HepG2 (cell line): ENCODE results near the gene PAX7. TPM values are rescaled to one million over a fixed set of nuclear protein-coding genes. Genes with fewer than 3 reads are reported as not detected.

Source experiments
- ATAC-seq: fragments of 200-7000 bp; cut with Tn5 transposase; 3 replicates; pipeline ENCODE4 v1.9.1; 2020; ENCODE audit warnings: mild to moderate bottlenecking, moderate library complexity
- BruUV-seq: library from RNA; stranded (reverse); fragments of 400-500 nt; replicated peaks from 2 replicates; lab custom pipeline; 2021; lab: Mats Ljungman, UMichigan
- CTCF ChIA-PET: fragments of 300-600 bp; formaldehyde crosslinking; extraction: SDS; loops from one replicate; lab custom pipeline; 2021; ENCODE audit warnings: low total read pairs, inconsistent platforms, low intra/inter-chr PET ratio; lab: Yijun Ruan, JAX
- POLR2A ChIA-PET: fragments of 350-600 bp; sonication (Branson Sonifier 250); formaldehyde crosslinking; loops from one replicate; lab custom pipeline; 2020; ENCODE audit warnings: antibody characterized with exemption, inconsistent platforms; lab: Yijun Ruan, JAX
- DNase-seq: peaks from one replicate; pipeline ENCODE4 v3.0.0-alpha.2; 2015; ENCODE audit warnings: low spot score
- FAIRE-seq: peaks from 3 replicates; lab custom pipeline; 2011; peaks lifted over from hg19 to GRCh38; lab: Jason Lieb, UNC
- H2AFZ ChIP-seq: one replicate; pipeline ENCODE4 v1.6.1; 2011; ENCODE audit warnings: low read length, inconsistent platforms
- H3K27ac ChIP-seq: fragments of 300-600 bp; 3 replicates; pipeline ENCODE4 v1.8.0; 2011; ENCODE audit warnings: mixed run types, mild to moderate bottlenecking, mixed read lengths, low read length, inconsistent platforms; ENCODE audit not compliant: insufficient read depth; ENCODE audit errors: extremely low read length
- H3K27me3 ChIP-seq, 2 experiments: fragments of 200-600 bp in 1 of 2; 2 replicates in 1 of 2; 3 replicates in 1 of 2; pipeline versions ENCODE4 v1.6.0 to v1.8.0; 2011; ENCODE audit warnings: low read length in 2 of 2, mild to moderate bottlenecking in 2 of 2, moderate library complexity in 2 of 2, inconsistent platforms in 1 of 2; ENCODE audit not compliant: insufficient read depth in 2 of 2, control insufficient read depth in 1 of 2
- H3K36me3 ChIP-seq, 2 experiments: fragments of 200-600 bp in 1 of 2; replicated peaks in 1 of 2; 2 replicates in 1 of 2; 3 replicates in 1 of 2; pipeline versions ENCODE4 v1.5.1 to v1.8.0; 2011; ENCODE audit warnings: low read length in 2 of 2, inconsistent platforms in 1 of 2; ENCODE audit not compliant: insufficient read depth in 2 of 2, control insufficient read depth in 1 of 2
- H3K4me1 ChIP-seq: 2 replicates; pipeline ENCODE4 v1.5.1; 2012; ENCODE audit warnings: low read length, inconsistent platforms; ENCODE audit not compliant: insufficient read depth
- H3K4me2 ChIP-seq: 2 replicates; pipeline ENCODE4 v1.6.0; 2011; ENCODE audit warnings: low read depth, low read length, inconsistent platforms
- H3K4me3 ChIP-seq, 3 experiments: fragments of 200-600 bp in 1 of 3; sonication (generic), shearing (Covaris generic) in 1 of 3; replicated peaks in 1 of 3; 2 replicates each; pipeline ENCODE4 v1.5.1; 2011 to 2016; ENCODE audit warnings: low read length in 3 of 3, inconsistent platforms in 2 of 3, low read depth in 2 of 3, mild to moderate bottlenecking in 2 of 3, control low read depth in 1 of 3, mixed read lengths in 1 of 3; ENCODE audit not compliant: insufficient read depth in 1 of 3
- H3K79me2 ChIP-seq: one replicate; pipeline ENCODE4 v1.6.1; 2011; ENCODE audit warnings: low read length, inconsistent platforms; ENCODE audit not compliant: insufficient read depth
- H3K9ac ChIP-seq: 2 replicates; pipeline ENCODE4 v1.6.0; 2011; ENCODE audit warnings: mild to moderate bottlenecking, low read depth, low read length, inconsistent platforms; ENCODE audit not compliant: insufficient read depth
- H3K9me3 ChIP-seq: 2 replicates; pipeline ENCODE4 v1.5.1; 2012; ENCODE audit warnings: mild to moderate bottlenecking, low read length
- H4K20me1 ChIP-seq: 2 replicates; pipeline ENCODE4 v1.6.0; 2011; ENCODE audit warnings: inconsistent platforms, mild to moderate bottlenecking, low read length, moderate library complexity; ENCODE audit not compliant: insufficient read depth
- EHMT2 ChIP-seq: fragments of 200-600 bp; sonication (generic); IDR thresholded peaks from 2 replicates; pipeline ENCODE4 v1.7.0; 2017; ENCODE audit warnings: antibody characterized with exemption, low read depth, low read length, borderline replicate concordance
- FOXA3 ChIP-seq: IDR thresholded peaks from 2 replicates; pipeline ENCODE4 v1.6.1; 2016; ENCODE audit warnings: missing genetic modification reagents, missing compliant biosample characterization
- FOXO1 ChIP-seq: sonication (generic); formaldehyde crosslinking; IDR thresholded peaks from 2 replicates; pipeline ENCODE4 v1.4.0; 2020; ENCODE audit warnings: missing genetic modification reagents
- NPAS2 ChIP-seq: sonication (generic); formaldehyde crosslinking; IDR thresholded peaks from 2 replicates; pipeline ENCODE4 v1.8.0; 2022; ENCODE audit warnings: mild to moderate bottlenecking, missing genetic modification reagents, borderline replicate concordance
- PHF5A ChIP-seq: IDR thresholded peaks from one replicate; pipeline ENCODE4 v1.6.1; 2018; ENCODE audit warnings: low read depth, missing genetic modification reagents; ENCODE audit not compliant: unreplicated experiment
- RAD21 ChIP-seq: fragments of 450-650 bp; formaldehyde crosslinking; IDR thresholded peaks from 2 replicates; pipeline ENCODE4 v1.5.0; 2020; ENCODE audit warnings: mild to moderate bottlenecking
- TRAFD1 ChIP-seq: sonication (generic); formaldehyde crosslinking; IDR thresholded peaks from 2 replicates; pipeline ENCODE4 v1.5.1; 2020; ENCODE audit warnings: missing genetic modification reagents, mild to moderate bottlenecking, borderline replicate concordance
- ZNF10 ChIP-seq: sonication (generic); formaldehyde crosslinking; IDR thresholded peaks from 2 replicates; pipeline ENCODE4 v1.4.0; 2020; ENCODE audit warnings: mild to moderate bottlenecking, low read depth, missing genetic modification reagents, borderline replicate concordance
- ZNF256 ChIP-seq: sonication (generic); formaldehyde crosslinking; conservative IDR thresholded peaks from 2 replicates; pipeline ENCODE4 v1.4.0; 2020; ENCODE audit warnings: missing genetic modification reagents
- ZNF605 ChIP-seq: sonication (generic); formaldehyde crosslinking; IDR thresholded peaks from 2 replicates; pipeline ENCODE4 v1.8.0; 2022; ENCODE audit warnings: mild to moderate bottlenecking, missing genetic modification reagents
- ZNF761 ChIP-seq: sonication (generic); formaldehyde crosslinking; conservative IDR thresholded peaks from 2 replicates; pipeline ENCODE4 v1.4.0; 2020; ENCODE audit warnings: mild to moderate bottlenecking, missing genetic modification reagents
- ZNF775 ChIP-seq: sonication (generic); formaldehyde crosslinking; IDR thresholded peaks from 2 replicates; pipeline ENCODE4 v1.4.0; 2020; ENCODE audit warnings: missing genetic modification reagents, mild to moderate bottlenecking, moderate library complexity, borderline replicate concordance
- WGBS: methylation state at CpG from one replicate; pipeline ENCODE4 v1.1.6; 2017; ENCODE audit warnings: low lambda C conversion rate; 5-methylcytosine and 5-hydroxymethylcytosine counted together
- in situ Hi-C: cut with HindIII; loops from 2 replicates; pipeline ENCODE4 v1.10.0; 2017; ENCODE audit warnings: low pct_unique_long_range_greater_than_20kb; ENCODE audit not compliant: extremely low pct_ligation_motif_present
- intact Hi-C: fragments of 100-400 bp; cut with micrococcal nuclease; formaldehyde crosslinking; loops from one replicate; pipeline ENCODE4 v1.10.0; 2022; ENCODE audit not compliant: unreplicated experiment
- polyA plus RNA-seq, 8 experiments: library from polyadenylated mRNA; depleted of rRNA in 3 of 8; stranded (reverse) in 7 of 8; unstranded in 1 of 8; fragments of >200 nt; fragmentation: Illumina TruSeq in 4 of 8; extraction: Trizol in 4 of 8; gene quantifications; 2 replicates each; pipeline versions ENCODE4 v1.2.1 to v1.2.3, GENCODE V29; 2011 to 2016; ENCODE audit warnings: low read depth in 4 of 8, missing spikeins in 1 of 8, mixed read lengths in 1 of 8; ENCODE audit not compliant: insufficient read depth in 1 of 8
- total RNA-seq, 5 experiments: library from RNA; depleted of rRNA; stranded (reverse); fragments of >200 nt; fragmentation: Illumina TruSeq; extraction: Trizol; gene quantifications; 2 replicates each; pipeline ENCODE4 v1.2.3, GENCODE V29; 2016; ENCODE audit warnings: low read depth in 1 of 5
- TF ChIP-seq, protein P1 (sequence below): sonication (generic); formaldehyde crosslinking; conservative IDR thresholded peaks from 2 replicates; pipeline ENCODE4 v1.4.0; 2020; ENCODE audit warnings: missing genetic modification reagents

Gene PAX7
- total and polyA plus RNA-seq, 2 of the 13 experiments (the other 11 are each of a cell fraction or from before 2014, with no cell fraction given), result not detected

DNA sequence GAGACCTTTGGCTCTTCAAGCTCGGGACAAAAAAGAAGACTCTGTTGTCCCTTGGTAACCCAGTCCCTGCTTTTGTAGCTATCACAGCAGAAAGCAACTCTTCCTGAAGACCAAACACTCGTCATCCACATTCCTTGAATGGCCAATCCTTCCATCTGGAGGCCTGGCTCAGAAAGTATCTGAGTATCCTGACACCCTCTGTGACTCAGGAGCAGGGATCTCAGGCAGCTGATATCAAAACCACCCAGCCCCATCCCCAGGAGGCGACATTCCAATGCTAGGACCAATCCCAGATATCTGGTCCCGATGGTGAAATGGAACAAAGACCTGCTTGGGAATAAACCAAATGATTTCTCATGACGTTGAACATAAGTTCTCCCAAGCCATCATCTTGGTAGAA lies 116.3 kb downstream of the PAX7 start:
- H3K79me2 ChIP-seq, result no peaks in the 10 kb centered on the region
- BruUV-seq, result no TSS peak
- in situ Hi-C loops, result no loop called here
- H3K4me2 ChIP-seq, result no peak overlapping the region
- no peaks in the 10 kb centered on the region for H4K20me1 ChIP-seq
- H2AFZ ChIP-seq, result no peak overlapping the region
- FAIRE-seq (no peak), ATAC-seq (no peak), DNase-seq (no peak)
- no peak overlapping the region for H3K27ac ChIP-seq
- intact Hi-C loops, result no loop called here
- H3K4me3 ChIP-seq, result no peak overlapping the region
- no peak overlapping the region for H3K9ac ChIP-seq
- 0% methylated on average over 5 of the region's 5 CpGs for WGBS
- H3K9me3 ChIP-seq, result no peaks in the 10 kb centered on the region
- no peaks in the 10 kb centered on the region for H3K36me3 ChIP-seq
- ChIA-PET CTCF (no interaction called here), POLR2A (no interaction called here)
- peaks cover 0 to 6% of the 10 kb centered on the region in 2 experiments; a peak in 1 of 5 replicates for H3K27me3 ChIP-seq
- H3K4me1 ChIP-seq, result no peaks in the 10 kb centered on the region
- TF ChIP-seq ZNF256 (CRISPR knock-in tag), result no peak
- no peak for TF ChIP-seq ZNF605 (CRISPR knock-in tag)
- TF ChIP-seq TRAFD1 (CRISPR knock-in tag), result no peak
- TF ChIP-seq PHF5A, result no peak
- TF ChIP-seq FOXO1 (CRISPR knock-in tag), result no peak
- TF ChIP-seq FOXA3, result no peak
- TF ChIP-seq NPAS2 (CRISPR knock-in tag), result no peak
- TF ChIP-seq ZNF775 (CRISPR knock-in tag), result no peak
- no peak for TF ChIP-seq ZNF761 (CRISPR knock-in tag)
- TF ChIP-seq RAD21 (CRISPR knock-in tag), result no peak
- no peak for TF ChIP-seq ZNF10 (CRISPR knock-in tag)
- TF ChIP-seq EHMT2, result no peak
- TF ChIP-seq, protein P1, sequence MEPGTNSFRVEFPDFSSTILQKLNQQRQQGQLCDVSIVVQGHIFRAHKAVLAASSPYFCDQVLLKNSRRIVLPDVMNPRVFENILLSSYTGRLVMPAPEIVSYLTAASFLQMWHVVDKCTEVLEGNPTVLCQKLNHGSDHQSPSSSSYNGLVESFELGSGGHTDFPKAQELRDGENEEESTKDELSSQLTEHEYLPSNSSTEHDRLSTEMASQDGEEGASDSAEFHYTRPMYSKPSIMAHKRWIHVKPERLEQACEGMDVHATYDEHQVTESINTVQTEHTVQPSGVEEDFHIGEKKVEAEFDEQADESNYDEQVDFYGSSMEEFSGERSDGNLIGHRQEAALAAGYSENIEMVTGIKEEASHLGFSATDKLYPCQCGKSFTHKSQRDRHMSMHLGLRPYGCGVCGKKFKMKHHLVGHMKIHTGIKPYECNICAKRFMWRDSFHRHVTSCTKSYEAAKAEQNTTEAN (CRISPR knock-in tag), result no peak
